AG04450 (cell line): ENCODE data around the gene GALNT5. TPM values are rescaled to one million over a fixed set of nuclear protein-coding genes. Genes with fewer than 3 reads are reported as not detected.

Experiments
- CTCF ChIA-PET: fragments of 300-600, 350-600 bp; formaldehyde crosslinking; extraction: SDS; loops from one replicate; lab custom pipeline; 2022; ENCODE audit warnings: antibody characterized with exemption, inconsistent platforms; lab: Charles Lee
- POLR2A ChIA-PET: fragments of 350-600 bp; formaldehyde crosslinking; extraction: SDS; loops from one replicate; lab custom pipeline; 2021; ENCODE audit warnings: antibody characterized with exemption, inconsistent platforms; lab: Yijun Ruan, JAX
- DNase-seq: peaks from one replicate; pipeline ENCODE4 v3.0.0-alpha.2; 2011; ENCODE audit warnings: low read depth, low spot score
- H3K27ac ChIP-seq: one replicate; pipeline ENCODE4 v1.5.1; 2012; ENCODE audit warnings: low read depth, low read length, control low read depth
- H3K27me3 ChIP-seq: one replicate; pipeline ENCODE4 v1.6.0; 2012; ENCODE audit warnings: low read length; ENCODE audit not compliant: control insufficient read depth, insufficient read depth
- H3K4me3 ChIP-seq: 2 replicates; pipeline ENCODE4 v1.5.1; 2011; ENCODE audit warnings: mild to moderate bottlenecking, low read depth, low read length, control low read depth
- H3K9me3 ChIP-seq: 2 replicates; pipeline ENCODE4 v1.5.1; 2012; ENCODE audit warnings: low read length; ENCODE audit not compliant: control insufficient read depth, insufficient read depth
- polyA plus RNA-seq: library from polyadenylated mRNA; depleted of rRNA; stranded (reverse); fragments of >200 nt; gene quantifications from 2 replicates; pipeline ENCODE4 v1.2.3, GENCODE V29; 2011
- TF ChIP-seq, protein P1 (sequence below): IDR thresholded peaks from 2 replicates; pipeline ENCODE4 v1.5.1; 2011; ENCODE audit warnings: low read depth, low read length, control low read depth, inconsistent platforms

The GALNT5 gene
- polyA plus RNA-seq, 1 experiment: 55.0 TPM

DNA sequence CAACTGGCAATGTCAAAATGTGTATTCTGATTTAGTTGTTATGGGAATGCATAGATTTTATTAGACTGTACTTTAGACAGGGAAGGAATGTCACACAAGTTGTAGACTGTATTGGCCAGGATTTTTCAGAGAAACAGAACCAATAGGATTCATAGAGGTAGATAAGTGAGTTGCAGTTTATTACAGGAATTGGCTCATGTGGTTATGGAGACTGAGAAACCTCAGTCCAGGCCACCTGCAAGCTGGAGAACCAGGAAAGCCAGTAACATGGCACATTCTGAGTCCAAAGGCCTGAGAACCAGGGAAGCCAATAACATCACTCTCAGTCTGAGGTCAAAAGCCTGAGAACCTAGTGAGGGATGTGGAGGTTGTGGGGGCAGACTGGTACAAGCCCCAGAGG is 1.8 kb upstream of the GALNT5 start:
- H3K27ac ChIP-seq: no peak overlapping the region
- H3K27me3 ChIP-seq: no peaks in the 10 kb centered on the region
- no peak overlapping the region for H3K4me3 ChIP-seq
- no peak for DNase-seq
- TF ChIP-seq, protein P1, sequence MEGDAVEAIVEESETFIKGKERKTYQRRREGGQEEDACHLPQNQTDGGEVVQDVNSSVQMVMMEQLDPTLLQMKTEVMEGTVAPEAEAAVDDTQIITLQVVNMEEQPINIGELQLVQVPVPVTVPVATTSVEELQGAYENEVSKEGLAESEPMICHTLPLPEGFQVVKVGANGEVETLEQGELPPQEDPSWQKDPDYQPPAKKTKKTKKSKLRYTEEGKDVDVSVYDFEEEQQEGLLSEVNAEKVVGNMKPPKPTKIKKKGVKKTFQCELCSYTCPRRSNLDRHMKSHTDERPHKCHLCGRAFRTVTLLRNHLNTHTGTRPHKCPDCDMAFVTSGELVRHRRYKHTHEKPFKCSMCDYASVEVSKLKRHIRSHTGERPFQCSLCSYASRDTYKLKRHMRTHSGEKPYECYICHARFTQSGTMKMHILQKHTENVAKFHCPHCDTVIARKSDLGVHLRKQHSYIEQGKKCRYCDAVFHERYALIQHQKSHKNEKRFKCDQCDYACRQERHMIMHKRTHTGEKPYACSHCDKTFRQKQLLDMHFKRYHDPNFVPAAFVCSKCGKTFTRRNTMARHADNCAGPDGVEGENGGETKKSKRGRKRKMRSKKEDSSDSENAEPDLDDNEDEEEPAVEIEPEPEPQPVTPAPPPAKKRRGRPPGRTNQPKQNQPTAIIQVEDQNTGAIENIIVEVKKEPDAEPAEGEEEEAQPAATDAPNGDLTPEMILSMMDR: no peak
- ChIA-PET POLR2A (no interaction called here), CTCF (no interaction called here)
- H3K9me3 ChIP-seq: no peaks in the 10 kb centered on the region

DNA sequence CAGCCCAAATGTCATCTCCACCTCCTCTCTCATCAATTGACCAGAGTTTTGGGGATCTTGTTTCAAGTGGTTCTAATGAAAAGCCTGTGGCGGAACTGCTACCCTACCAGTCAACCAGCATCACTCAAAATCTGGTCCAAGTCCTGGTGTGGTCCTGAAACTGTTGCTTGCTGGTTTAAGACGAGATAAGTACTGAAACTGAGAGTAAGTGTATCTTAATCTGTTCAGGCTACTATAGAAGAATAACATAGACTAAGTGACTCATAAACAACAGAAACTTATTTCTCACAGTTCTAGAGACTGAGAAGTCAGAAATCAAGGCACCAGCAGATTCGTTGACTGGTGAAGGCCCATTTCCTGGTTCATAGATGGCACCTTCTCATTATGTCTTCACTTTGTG is 879 bp upstream of the GALNT5 start:
- Histone ChIP-seq H3K4me3 (no peak overlapping the region), H3K27me3 (no peaks in the 10 kb centered on the region), H3K9me3 (no peaks in the 10 kb centered on the region), H3K27ac (no peak overlapping the region)
- DNase-seq: no peak
- ChIA-PET POLR2A (no interaction called here), CTCF (interaction anchor here (6.0 kb wide), 1 partner anchor 45 kb away, joined by 37 read pairs; no protein-coding TSS in a partner anchor)
- TF ChIP-seq, protein P1: no peak

DNA sequence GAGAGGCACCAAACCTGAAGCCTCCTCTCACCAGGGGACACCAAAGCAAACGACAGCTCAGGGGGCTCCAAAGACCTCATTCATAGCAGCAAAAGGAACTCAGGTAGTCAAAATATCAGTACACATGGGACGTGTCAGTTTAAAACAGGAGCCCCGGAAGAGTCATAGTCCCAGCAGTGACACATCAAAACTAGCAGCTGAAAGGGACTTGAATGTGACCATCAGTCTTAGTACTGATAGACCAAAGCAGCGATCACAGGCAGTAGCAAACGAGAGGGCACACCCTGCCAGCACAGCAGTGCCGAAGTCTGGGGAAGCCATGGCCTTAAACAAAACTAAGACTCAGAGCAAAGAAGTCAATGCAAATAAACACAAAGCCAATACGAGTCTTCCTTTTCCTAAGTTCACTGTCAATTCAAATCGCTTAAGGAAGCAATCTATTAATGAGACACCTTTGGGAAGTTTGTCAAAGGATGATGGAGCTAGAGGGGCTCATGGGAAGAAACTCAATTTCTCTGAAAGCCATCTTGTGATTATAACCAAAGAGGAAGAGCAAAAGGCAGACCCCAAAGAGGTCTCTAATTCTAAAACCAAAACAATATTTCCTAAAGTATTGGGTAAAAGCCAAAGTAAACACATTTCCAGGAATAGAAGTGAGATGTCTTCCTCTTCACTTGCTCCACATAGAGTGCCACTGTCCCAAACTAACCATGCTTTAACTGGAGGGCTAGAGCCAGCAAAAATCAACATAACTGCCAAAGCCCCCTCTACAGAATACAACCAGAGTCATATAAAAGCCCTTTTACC is 1.2 kb downstream of the GALNT5 start:
- no peak for DNase-seq
- Histone ChIP-seq H3K4me3 (peak overlapping the region; percentile 72), H3K27me3 (no peaks in the 10 kb centered on the region), H3K27ac (no peak overlapping the region), H3K9me3 (no peaks in the 10 kb centered on the region)
- TF ChIP-seq, protein P1: no peak
- POLR2A ChIA-PET: interaction anchor here (0.7 to 1.5 kb wide), 2 partner anchors 12 to 29 kb away, joined by 4 to 7 read pairs; no protein-coding TSS in a partner anchor
- CTCF ChIA-PET: interaction anchor here (0.6 to 6.0 kb wide), 4 partner anchors 12 to 923 kb away, joined by 3 to 37 read pairs (median 4); no protein-coding TSS in a partner anchor

DNA sequence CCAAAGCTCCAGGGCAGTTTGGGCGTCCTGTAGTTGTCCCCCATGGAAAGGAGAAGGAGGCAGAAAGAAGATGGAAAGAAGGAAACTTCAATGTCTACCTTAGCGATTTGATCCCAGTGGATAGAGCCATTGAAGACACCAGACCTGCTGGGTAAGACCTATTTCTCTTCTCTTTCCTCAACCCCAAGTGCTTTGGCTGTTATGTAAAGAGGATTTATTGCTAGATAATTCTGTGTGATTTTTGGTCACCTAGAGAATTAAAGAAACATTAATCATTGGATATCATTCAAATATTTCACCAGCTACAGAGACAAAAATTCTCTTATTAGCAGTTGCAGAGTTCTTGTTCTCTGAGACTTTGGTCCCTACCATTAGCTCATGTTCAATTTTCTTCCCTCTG is 1.9 kb downstream of the GALNT5 start:
- no peak overlapping the region for H3K27ac ChIP-seq
- no peaks in the 10 kb centered on the region for H3K9me3 ChIP-seq
- ChIA-PET CTCF (interaction anchor here (6.0 kb wide), 1 partner anchor 43 kb away, joined by 37 read pairs; no protein-coding TSS in a partner anchor), POLR2A (no interaction called here)
- TF ChIP-seq, protein P1: no peak
- H3K27me3 ChIP-seq: no peaks in the 10 kb centered on the region
- H3K4me3 ChIP-seq: peak overlapping the region; percentile 72
- DNase-seq: no peak

DNA sequence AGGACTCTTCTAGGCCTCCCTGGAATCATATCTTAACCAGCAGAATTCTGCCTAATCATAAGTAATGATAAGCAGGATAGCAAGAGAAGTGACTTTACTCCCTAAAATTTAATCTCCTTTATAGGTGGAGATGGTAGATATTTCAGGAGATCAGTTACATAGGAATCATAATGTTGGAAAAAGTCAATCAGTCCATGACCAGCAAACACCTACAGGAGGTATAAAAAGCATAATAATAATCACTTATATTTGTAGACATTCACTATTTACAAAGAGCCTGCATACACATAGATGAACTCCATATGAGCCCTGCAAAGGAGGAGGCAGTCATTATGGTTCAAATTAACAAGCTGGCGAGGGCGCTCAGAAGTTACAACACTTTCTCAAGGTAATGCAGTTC is 2.5 kb downstream of the GALNT5 start:
- H3K4me3 ChIP-seq: peak overlapping the region; percentile 23; the same call in 1 of the 2 replicates
- POLR2A ChIA-PET: interaction anchor here (0.8 to 1.1 kb wide), 3 partner anchors 13 to 43 kb away, joined by 3 to 6 read pairs (median 4); no protein-coding TSS in a partner anchor
- no peaks in the 10 kb centered on the region for H3K27me3 ChIP-seq
- CTCF ChIA-PET: interaction anchor here (6.0 kb wide), 1 partner anchor 42 kb away, joined by 37 read pairs; no protein-coding TSS in a partner anchor
- no peaks in the 10 kb centered on the region for H3K9me3 ChIP-seq
- DNase-seq: no peak
- no peak overlapping the region for H3K27ac ChIP-seq
- TF ChIP-seq, protein P1: no peak
